Measurements from ENCODE around the gene ACADVL.

Gene ACADVL

GRCh38 chr17:7252176-7253043, 32.7 kb downstream of the ACADVL start, which contains the start of gene ELP5:
ELP5 (plus strand) TSS chr17:7252215; CDS start chr17:7252551, 336 bp downstream.
- DNase-seq, result peak; percentile 95

DNA sequence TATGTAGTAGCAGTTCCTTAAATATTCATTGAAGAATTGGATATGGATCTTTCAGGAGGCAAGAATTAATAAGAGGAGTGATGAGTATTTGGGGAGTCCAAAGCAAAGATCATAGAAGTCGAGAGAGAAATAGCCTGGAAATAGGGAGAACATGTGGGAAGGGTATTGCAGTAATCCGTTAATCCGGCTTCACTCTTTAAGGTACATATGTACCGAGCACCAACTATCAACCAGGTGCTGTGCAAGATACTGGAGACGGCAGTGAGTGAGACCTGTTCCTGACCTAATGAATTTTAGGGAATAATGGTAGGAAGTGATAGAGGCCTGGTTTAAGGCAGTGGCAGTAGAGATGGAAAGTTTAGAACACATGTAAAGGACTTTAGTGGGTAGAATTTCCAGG, 33.3 kb downstream of the ACADVL start:
- no peak for DNase-seq

GRCh38 chr17:7254511-7254910, 34.8 kb downstream of the ACADVL start:
- no peak for DNase-seq

- no peak for DNase-seq
Observed at GRCh38 chr17:7256766-7257456, 37.2 kb downstream of the ACADVL start.

DNA sequence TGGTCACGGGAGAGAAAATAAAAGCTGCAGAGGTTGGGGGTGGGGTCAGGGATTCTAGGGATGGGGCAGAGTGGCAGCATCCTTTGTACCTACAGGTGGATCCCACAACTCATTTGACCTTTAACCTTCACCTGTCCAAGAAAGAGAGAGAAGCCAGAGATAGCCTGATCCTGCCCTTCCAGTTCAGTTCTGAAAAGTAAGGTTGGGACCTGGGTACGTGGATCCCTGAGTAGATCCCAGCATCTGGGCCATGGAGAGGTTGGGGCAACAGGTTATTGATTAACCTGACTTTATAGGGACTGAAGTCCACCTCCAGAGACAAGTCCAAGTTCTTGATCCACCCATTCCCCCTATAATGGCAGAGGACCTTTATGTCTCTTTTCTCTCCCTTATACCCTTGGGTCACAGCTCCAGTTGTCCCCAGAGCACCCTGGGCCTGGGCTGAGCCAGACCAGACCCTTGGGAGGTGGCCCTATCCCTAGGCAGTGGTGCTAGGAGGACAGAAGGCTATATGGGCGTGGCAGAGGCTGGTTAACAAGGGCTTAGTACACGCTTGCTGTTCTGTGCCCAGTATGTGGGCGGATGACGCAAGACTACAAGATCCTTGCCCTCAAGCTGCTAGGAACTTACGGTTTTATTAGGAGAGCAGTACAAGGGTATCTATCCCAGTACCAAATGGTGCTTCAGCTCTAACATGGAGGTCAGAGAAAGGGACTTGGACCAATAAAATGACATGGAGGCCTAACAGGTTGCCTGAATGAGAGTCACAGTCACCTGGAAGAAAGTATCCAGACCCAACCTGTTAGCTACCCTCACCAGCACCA, 39.2 kb downstream of the ACADVL start:
- DNase-seq, result no peak

GRCh38 chr17:7259555-7259889, 39.8 kb downstream of the ACADVL start:
- DNase-seq, result no peak

GRCh38 chr17:7260151-7260550, 40.4 kb downstream of the ACADVL start:
- no peak for DNase-seq

GRCh38 chr17:7260651-7261378, 41.1 kb downstream of the ACADVL start:
- DNase-seq, result no peak

DNA sequence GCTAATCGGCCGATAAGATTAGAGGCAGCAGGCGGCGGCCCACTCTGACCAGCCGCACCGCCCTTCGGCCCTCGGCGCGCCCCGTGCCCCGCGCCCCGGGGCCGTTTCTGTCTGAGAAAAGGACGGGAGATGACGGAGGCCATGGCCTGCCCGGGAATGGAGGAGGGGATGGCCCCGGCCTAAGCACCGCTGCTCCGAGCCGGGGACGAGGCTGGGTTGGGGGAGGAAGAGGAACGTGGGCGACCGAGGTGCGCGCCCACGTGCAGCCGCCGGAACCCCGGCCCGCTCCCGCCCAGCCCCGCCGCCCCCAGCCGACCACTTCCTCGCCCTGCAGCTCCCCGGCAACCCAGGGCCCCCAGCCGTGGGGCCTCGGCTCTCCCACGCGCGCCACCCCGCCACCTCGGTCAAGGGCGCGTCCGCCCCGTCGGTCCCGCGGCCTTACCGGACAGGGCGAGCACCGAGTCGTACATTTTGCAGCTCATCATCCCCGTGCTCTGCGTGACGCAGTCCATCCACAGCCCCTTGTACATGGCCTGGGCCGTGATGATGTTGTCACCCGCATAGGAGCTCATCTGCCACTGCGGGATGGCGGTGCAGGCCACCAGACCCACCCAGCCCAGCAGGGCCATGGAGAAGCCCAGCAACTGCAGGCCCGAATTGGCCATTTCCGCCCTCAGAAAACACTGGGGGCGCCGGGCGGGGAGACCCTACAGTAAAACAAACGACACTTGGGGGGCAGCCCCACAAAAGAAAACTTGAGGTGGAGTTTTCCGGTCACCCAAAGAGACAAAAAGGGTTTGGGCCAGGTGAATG, 41.8 kb downstream of the ACADVL start:
- DNase-seq, result no peak

DNA sequence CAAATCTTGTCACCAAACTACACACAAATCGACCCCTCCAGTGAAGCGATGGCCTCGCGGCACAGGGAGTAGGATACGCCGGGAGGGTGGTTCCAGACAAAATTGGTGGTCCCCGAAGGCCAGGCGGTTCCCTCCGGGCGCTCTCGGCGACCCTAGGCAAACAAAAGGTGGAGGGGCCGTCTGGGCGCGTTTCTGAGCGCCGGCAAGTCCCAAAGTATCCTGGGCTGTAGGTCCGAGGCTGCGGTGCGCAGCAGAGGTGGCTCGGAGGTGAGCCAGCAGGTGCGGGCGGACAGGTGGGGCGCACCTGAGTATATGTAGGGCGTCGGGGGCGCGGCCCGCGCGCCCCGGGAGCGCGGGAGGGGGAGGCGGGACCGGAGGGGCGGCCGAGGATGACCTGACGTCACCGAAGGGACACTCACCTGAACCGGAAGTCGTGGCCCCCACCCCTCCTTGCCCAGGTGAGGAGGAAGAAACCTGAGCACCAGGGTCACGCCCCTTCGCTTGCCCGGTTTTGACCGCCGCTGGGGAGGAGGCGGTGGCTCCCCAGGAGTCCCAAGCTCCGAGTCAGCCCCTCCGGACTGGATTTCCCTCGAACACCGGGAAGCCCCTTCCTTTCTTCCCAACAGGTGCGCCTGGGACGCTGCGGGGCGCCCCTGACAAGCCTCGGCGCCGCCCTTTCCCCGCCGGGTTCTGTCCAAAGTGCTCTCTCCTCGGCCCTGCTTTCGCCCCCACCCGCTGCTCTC, 42.6 kb downstream of the ACADVL start, which contains the start of gene CLDN7:
CLDN7 (minus strand) TSS at position 287 of the 743 bp plus-strand sequence. CDS start 435 bp downstream, outside the sequence.
- DNase-seq, result no peak

DNA sequence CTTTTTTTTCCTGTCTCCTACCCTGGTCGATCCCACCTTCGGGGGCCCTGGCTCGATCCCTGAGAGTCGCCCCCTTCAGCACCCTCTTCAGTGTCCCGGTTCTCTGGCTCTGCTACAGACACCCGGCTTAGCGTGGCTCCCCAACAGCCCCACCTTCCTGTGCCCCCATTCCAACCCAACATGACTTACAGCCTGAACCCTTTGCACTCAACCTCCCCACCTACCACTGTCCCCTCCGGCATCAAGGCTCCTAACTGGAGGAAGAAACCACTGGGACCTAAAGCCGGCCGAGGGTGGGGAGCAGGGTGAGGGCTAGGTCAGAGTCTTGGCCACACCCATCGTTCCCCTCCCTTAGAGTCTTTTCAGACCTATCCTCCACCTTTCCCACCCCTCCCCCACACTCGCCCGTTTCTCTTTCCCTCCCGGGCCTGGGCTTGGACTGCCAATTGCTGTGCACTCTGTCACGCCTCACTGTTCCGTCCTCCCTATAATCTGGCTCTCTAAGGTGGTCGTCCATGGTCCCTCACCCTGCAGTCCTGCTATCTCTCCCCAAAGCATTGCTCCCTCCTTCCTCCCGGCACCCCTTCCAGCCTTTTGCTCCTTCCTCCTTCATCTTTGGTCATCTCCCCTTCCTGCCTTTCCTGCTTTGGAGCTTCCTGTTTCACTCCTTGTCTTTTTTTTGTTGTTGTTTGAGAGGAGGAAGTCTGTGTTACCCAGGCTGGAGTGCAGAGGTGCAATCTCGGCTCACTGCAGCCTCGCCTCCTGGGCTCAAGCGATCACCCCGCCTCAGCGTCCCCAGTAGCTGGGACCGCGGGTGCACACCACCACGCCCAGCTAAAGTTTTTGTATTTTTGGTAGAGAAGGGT, 43.4 kb downstream of the ACADVL start:
- DNase-seq, result no peak

- no peak for DNase-seq
Observed at GRCh38 chr17:7263801-7264078, 44.0 kb downstream of the ACADVL start.

GRCh38 chr17:7266784-7267183, 47.0 kb downstream of the ACADVL start:
- no peak for DNase-seq
